SK-N-SH (cell line): ENCODE results near the gene OPRM1. TPM values are rescaled to one million over a fixed set of nuclear protein-coding genes. Genes with fewer than 3 reads are reported as not detected.

Source experiments
- CTCF ChIA-PET: fragments of 300-600, 350-600 bp; formaldehyde crosslinking; extraction: SDS; loops from one replicate; lab custom pipeline; 2021; lab: Yijun Ruan, JAX
- POLR2A ChIA-PET: fragments of 350-600 bp; sonication (Branson Sonifier 250); formaldehyde crosslinking; extraction: SDS; loops from one replicate; lab custom pipeline; 2020; ENCODE audit warnings: antibody characterized with exemption, inconsistent platforms; lab: Yijun Ruan, JAX
- DNase-seq: peaks from one replicate; pipeline ENCODE4 v3.0.0; 2012
- H2AFZ ChIP-seq: fragments of 200-600 bp; sonication (generic); 2 replicates; pipeline ENCODE4 v1.8.1; 2016; ENCODE audit warnings: antibody characterized with exemption, mild to moderate bottlenecking, low read depth
- H3F3A ChIP-seq: fragments of 200-600 bp; sonication (generic); replicated peaks from 2 replicates; pipeline ENCODE3; 2016; ENCODE audit warnings: antibody characterized with exemption, mild to moderate bottlenecking; ENCODE audit not compliant: insufficient read depth
- H3K27ac ChIP-seq, 2 experiments: fragments of 200-500 bp in 1 of 2; fragments of 200-600 bp in 1 of 2; sonication (Bioruptor generic) in 1 of 2; sonication (generic), shearing (Covaris generic) in 1 of 2; 2 replicates each; pipeline versions ENCODE4 v1.5.1 to v1.6.1; 2014 to 2016; ENCODE audit warnings: low read depth in 2 of 2, inconsistent platforms in 1 of 2, low read length in 1 of 2, mild to moderate bottlenecking in 1 of 2, mixed read lengths in 1 of 2
- H3K27me3 ChIP-seq: fragments of 200-600 bp; sonication (generic), shearing (Covaris generic); 2 replicates; pipeline ENCODE4 v1.6.1; 2016; ENCODE audit warnings: mixed run types; ENCODE audit not compliant: insufficient read depth
- H3K36me3 ChIP-seq, 2 experiments: fragments of 200-500 bp in 1 of 2; fragments of 200-600 bp in 1 of 2; sonication (Bioruptor generic) in 1 of 2; sonication (generic) in 1 of 2; replicated peaks in 1 of 2; 2 replicates each; pipeline versions ENCODE3 to v1.5.1; 2014 to 2016; ENCODE audit warnings: low read length in 1 of 2, mild to moderate bottlenecking in 1 of 2; ENCODE audit not compliant: insufficient read depth in 2 of 2, control insufficient read depth in 1 of 2
- H3K4me1 ChIP-seq, 2 experiments: fragments of 200-500 bp in 1 of 2; fragments of 200-600 bp in 1 of 2; sonication (Bioruptor generic) in 1 of 2; sonication (generic), shearing (Covaris generic) in 1 of 2; 2 replicates each; pipeline versions ENCODE4 v1.5.1 to v1.6.1; 2014 to 2016; ENCODE audit warnings: low read depth in 1 of 2, low read length in 1 of 2, mixed run types in 1 of 2; ENCODE audit not compliant: insufficient read depth in 2 of 2, control insufficient read depth in 1 of 2
- H3K4me2 ChIP-seq: fragments of 200-600 bp; sonication (generic), shearing (Covaris generic); 2 replicates; pipeline ENCODE4 v1.6.1; 2017; ENCODE audit warnings: mixed run types
- H3K4me3 ChIP-seq, 2 experiments: fragments of 200-500 bp in 1 of 2; fragments of 200-600 bp in 1 of 2; sonication (Bioruptor generic) in 1 of 2; sonication (generic), shearing (Covaris generic) in 1 of 2; 2 replicates each; pipeline versions ENCODE4 v1.5.1 to v1.8.1; 2014 to 2016; ENCODE audit warnings: low read depth in 2 of 2, inconsistent platforms in 1 of 2, low read length in 1 of 2, mild to moderate bottlenecking in 1 of 2, mixed read lengths in 1 of 2, moderate library complexity in 1 of 2
- H3K79me2 ChIP-seq: fragments of 200-600 bp; sonication (generic); 2 replicates; pipeline ENCODE4 v1.8.1; 2017; ENCODE audit warnings: mild to moderate bottlenecking; ENCODE audit not compliant: insufficient read depth
- H3K9ac ChIP-seq: fragments of 200-600 bp; sonication (generic); 2 replicates; pipeline ENCODE4 v1.6.1; 2017; ENCODE audit warnings: mixed run types
- H3K9me2 ChIP-seq: fragments of 200-600 bp; sonication (generic); 2 replicates; pipeline ENCODE4 v1.6.1; 2017; ENCODE audit warnings: mixed run types
- H3K9me3 ChIP-seq: fragments of 200-600 bp; sonication (generic); 2 replicates; pipeline ENCODE4 v1.6.1; 2017; ENCODE audit warnings: mixed run types, mild to moderate bottlenecking, moderate library complexity
- H4K20me1 ChIP-seq: fragments of 200-600 bp; sonication (generic); 2 replicates; pipeline ENCODE4 v1.6.1; 2017; ENCODE audit warnings: mild to moderate bottlenecking, mixed run types; ENCODE audit not compliant: insufficient read depth
- CHD2 ChIP-seq: fragments of 150-350 bp; IDR thresholded peaks from 2 replicates; pipeline ENCODE4 v1.6.1; 2018; ENCODE audit warnings: low read length; ENCODE audit not compliant: partially characterized antibody
- ELF1 ChIP-seq: IDR thresholded peaks from 2 replicates; pipeline ENCODE4 v1.4.0; 2012
- EZH2phosphoT487 ChIP-seq: fragments of 200-600 bp; sonication (generic); IDR thresholded peaks from 2 replicates; pipeline ENCODE4 v1.6.1; 2017; ENCODE audit warnings: low read depth, mixed run types, mild to moderate bottlenecking, antibody characterized with exemption, moderate library complexity, borderline replicate concordance
- FOXM1 ChIP-seq: IDR thresholded peaks from 2 replicates; pipeline ENCODE4 v1.4.0; 2012; ENCODE audit warnings: low read depth, mild to moderate bottlenecking
- JUND ChIP-seq: IDR thresholded peaks from 2 replicates; pipeline ENCODE4 v1.4.0; 2012
- MEF2A ChIP-seq: IDR thresholded peaks from 2 replicates; pipeline ENCODE4 v1.4.0; 2012; ENCODE audit warnings: low read depth, borderline replicate concordance
- POLR2AphosphoS5 ChIP-seq: IDR thresholded peaks from 2 replicates; pipeline ENCODE4 v1.6.1; 2012; ENCODE audit warnings: low read depth, low read length
- RAD21 ChIP-seq: IDR thresholded peaks from 2 replicates; pipeline ENCODE4 v1.6.1; 2012; ENCODE audit warnings: mild to moderate bottlenecking, low read length
- RCOR1 ChIP-seq: fragments of 150-350 bp; IDR thresholded peaks from 2 replicates; pipeline ENCODE4 v1.6.1; 2017; ENCODE audit warnings: antibody characterized with exemption, low read length
- RFX5 ChIP-seq: IDR thresholded peaks from 2 replicates; pipeline ENCODE4 v1.6.1; 2012; ENCODE audit warnings: mild to moderate bottlenecking, improper control_type of control experiment, low read length
- SIN3A ChIP-seq: IDR thresholded peaks from 2 replicates; pipeline ENCODE4 v1.6.1; 2012; ENCODE audit warnings: low read depth, mild to moderate bottlenecking, low read length, moderate library complexity, borderline replicate concordance
- TCF12 ChIP-seq: IDR thresholded peaks from 2 replicates; pipeline ENCODE4 v1.4.0; 2012
- TEAD4 ChIP-seq: IDR thresholded peaks from 2 replicates; pipeline ENCODE4 v1.4.0; 2012; ENCODE audit warnings: mild to moderate bottlenecking, borderline replicate concordance; ENCODE audit not compliant: insufficient read depth
- WGBS: methylation state at CpG from one replicate; pipeline ENCODE4 v1.1.6; 2017; ENCODE audit warnings: low lambda C conversion rate; 5-methylcytosine and 5-hydroxymethylcytosine counted together
- polyA plus RNA-seq, 3 experiments: library from polyadenylated mRNA; depleted of rRNA; stranded (reverse); fragments of >200 nt; gene quantifications; 2 replicates each; pipeline ENCODE4 v1.2.3, GENCODE V29; 2012
- TF ChIP-seq, protein P1 (sequence below): IDR thresholded peaks from 2 replicates; pipeline ENCODE4; 2012

Gene OPRM1
- polyA plus RNA-seq, 1 of the 3 experiments (the other 2 are of a cell fraction): 0.15 TPM

DNA sequence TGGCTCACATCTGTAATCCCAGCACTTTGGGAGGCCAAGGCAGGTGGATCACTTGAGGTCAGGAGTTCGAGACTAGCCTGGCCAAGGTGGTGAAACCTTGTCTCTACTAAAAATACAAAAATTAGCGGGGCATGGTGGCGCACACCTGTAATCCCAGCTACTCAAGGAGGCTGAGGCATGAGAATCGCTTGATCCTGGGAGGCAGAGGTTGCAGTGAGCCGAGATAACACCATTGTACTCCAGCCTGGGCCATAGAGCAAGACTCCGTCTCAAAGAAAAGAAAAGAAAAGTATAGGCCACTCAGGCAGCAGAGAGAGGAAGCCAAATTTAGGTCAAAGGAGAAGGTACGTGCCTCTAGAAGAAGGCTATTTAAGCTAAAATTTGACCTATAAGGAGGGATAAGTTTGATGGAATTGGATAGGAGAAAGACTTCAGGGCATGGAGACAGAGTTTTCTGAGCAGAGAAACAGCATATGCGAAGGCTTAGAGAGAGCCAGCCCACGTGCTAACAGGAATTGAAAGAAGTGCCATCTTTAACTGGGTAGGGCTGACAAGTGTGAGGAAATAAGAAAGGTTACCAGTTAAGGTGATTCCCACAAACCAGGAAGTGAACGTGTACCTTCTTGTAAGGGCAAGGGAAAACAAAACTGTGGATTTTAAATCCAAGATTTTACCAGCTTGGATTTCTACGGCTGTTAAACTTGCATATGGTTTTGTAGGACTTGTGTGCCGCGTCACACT is 203.7 kb downstream of the OPRM1 start:
- no peaks in the 10 kb centered on the region for H3K9me2 ChIP-seq
- no peak for DNase-seq
- no peaks in the 10 kb centered on the region for H3K4me1 ChIP-seq
- H3K9ac ChIP-seq: no peak overlapping the region
- no peaks in the 10 kb centered on the region for H4K20me1 ChIP-seq
- 66% methylated on average over 13 of the region's 13 CpGs for WGBS
- no peaks in the 10 kb centered on the region for H3F3A ChIP-seq
- no peak for TF ChIP-seq TEAD4
- TF ChIP-seq, protein P1, sequence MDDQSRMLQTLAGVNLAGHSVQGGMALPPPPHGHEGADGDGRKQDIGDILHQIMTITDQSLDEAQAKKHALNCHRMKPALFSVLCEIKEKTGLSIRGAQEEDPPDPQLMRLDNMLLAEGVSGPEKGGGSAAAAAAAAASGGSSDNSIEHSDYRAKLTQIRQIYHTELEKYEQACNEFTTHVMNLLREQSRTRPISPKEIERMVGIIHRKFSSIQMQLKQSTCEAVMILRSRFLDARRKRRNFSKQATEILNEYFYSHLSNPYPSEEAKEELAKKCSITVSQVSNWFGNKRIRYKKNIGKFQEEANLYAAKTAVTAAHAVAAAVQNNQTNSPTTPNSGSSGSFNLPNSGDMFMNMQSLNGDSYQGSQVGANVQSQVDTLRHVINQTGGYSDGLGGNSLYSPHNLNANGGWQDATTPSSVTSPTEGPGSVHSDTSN: no peak
- no peak for TF ChIP-seq TCF12
- no peak overlapping the region for H3K4me2 ChIP-seq
- H3K27me3 ChIP-seq: no peaks in the 10 kb centered on the region
- no peak overlapping the region for H3K4me3 ChIP-seq
- no peaks in the 10 kb centered on the region for H3K36me3 ChIP-seq
- no peaks in the 10 kb centered on the region for H3K9me3 ChIP-seq
- H2AFZ ChIP-seq: no peak overlapping the region
- no peaks in the 10 kb centered on the region for H3K79me2 ChIP-seq
- ChIA-PET CTCF (no interaction called here), POLR2A (no interaction called here)
- H3K27ac ChIP-seq: no peak overlapping the region

DNA sequence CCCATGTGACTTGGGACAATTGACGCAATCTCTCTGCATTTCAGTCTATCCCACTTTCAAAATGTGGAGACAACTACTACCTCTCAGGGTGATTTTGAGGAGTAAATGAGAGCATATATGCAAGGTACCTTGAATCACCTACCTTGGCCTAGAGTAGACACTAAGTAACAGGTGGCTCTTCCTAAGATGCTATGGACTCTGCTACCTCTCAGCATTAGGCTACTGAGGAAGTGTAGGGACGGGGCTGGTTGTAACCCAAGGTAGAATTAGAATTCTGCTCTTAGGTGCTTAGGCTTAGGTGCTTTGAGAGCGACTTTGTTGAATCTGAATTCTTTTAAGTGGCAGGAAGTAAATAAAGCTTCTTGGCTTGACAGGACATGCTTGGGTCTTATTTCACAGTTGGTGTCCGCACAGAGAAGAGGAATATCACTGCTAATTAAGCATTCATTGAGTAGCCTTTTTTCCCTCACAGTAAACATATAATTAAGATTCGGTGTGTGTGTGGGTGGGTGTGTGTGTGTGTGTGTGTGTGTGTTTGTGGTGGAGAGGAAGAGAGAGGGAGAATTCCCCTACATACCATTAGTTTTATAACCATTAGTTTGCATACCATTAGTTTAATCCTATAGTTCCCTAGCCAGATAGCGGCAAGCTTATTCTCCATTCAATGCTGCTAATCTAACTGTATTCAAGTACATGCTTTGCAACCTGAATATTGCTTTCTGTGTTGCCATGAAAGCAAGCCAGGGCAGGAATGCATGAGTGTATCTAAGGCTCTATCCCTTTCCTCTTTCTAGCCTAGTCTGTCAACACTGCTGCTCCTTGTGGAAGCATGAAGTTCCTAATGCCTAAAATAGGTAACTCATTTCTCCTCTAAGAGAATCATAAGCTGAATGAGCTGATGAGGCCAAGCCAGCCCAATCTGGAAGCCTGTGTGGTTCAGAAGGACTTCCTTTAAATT is 205.0 kb downstream of the OPRM1 start:
- H3K4me2 ChIP-seq: no peak overlapping the region
- no peak overlapping the region for H3K4me3 ChIP-seq
- no peaks in the 10 kb centered on the region for H3K9me3 ChIP-seq
- H3K4me1 ChIP-seq: no peaks in the 10 kb centered on the region
- no peak for TF ChIP-seq ELF1
- TF ChIP-seq RAD21: no peak
- no peak for TF ChIP-seq POLR2AphosphoS5
- TF ChIP-seq CHD2: no peak
- TF ChIP-seq TEAD4: no peak
- TF ChIP-seq TCF12: no peak
- TF ChIP-seq EZH2phosphoT487: no peak
- no peak for TF ChIP-seq MEF2A
- no peak for TF ChIP-seq RFX5
- no peak for TF ChIP-seq RCOR1
- TF ChIP-seq FOXM1: no peak
- no peak for TF ChIP-seq JUND
- TF ChIP-seq SIN3A: no peak
- TF ChIP-seq, protein P1: no peak
- TF ChIP-seq, all 33 proteins: peak for 0
- Histone ChIP-seq H3K27ac (no peak overlapping the region), H3K36me3 (no peaks in the 10 kb centered on the region), H3F3A (no peaks in the 10 kb centered on the region), H4K20me1 (no peaks in the 10 kb centered on the region), H3K9ac (no peak overlapping the region), H3K9me2 (no peaks in the 10 kb centered on the region), H2AFZ (no peak overlapping the region), H3K27me3 (no peaks in the 10 kb centered on the region), H3K79me2 (no peaks in the 10 kb centered on the region)
- DNase-seq: no peak
- CTCF ChIA-PET: no interaction called here
- 59% methylated on average over 6 of the region's 6 CpGs for WGBS
- POLR2A ChIA-PET: no interaction called here
